Measurements from ENCODE around the gene KCNN1. TPM values are rescaled to one million over a fixed set of nuclear protein-coding genes. Genes with fewer than 3 reads are reported as not detected.

The KCNN1 gene
- total and polyA plus RNA-seq, 7 experiments from 2014 or later: 0.05 TPM; not detected in 6

DNA sequence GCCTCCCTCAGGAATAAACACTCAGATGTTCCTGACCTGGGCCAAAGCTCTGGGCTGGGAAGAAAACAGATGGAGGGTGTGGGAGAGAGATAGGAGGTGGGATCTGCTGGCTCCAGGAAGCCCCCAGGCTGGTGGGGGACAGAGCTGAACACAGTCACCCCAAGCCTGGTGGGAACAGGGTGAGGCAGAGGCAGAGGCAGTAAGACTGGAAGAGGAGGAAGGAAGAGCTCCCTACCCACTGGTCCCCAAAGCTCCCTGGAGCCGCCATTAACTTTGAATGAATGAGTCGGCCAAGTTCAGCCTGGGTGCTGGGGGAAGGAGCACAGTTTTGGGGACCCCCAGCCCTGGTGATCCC lies 801 bp upstream of the KCNN1 start:
- no peak overlapping the region for H3K4me3 ChIP-seq (ENCODE audit: low read length)
- H3K9me3 ChIP-seq (ENCODE audit: control insufficient read depth in 2 of 3, low read length in 3 of 3): no peaks in the 10 kb centered on the region
- no peaks in the 10 kb centered on the region for H3K36me3 Mint-ChIP-seq
- H3K4me1 Mint-ChIP-seq: peaks cover 0 to 11% (median 8%) of the 10 kb centered on the region in 7 donors
- no peak overlapping the region for H3K27ac ChIP-seq (ENCODE audit: low read depth, low read length)
- H3K9me3 Mint-ChIP-seq: peaks cover 0 to 2% (median 0%) of the 10 kb centered on the region in 11 donors
- peaks cover 32 to 50% (median 38%) of the 10 kb centered on the region in 5 donors for H3K27me3 Mint-ChIP-seq
- intact Hi-C loops (cut with micrococcal nuclease): no loop called here
- POLR2A ChIA-PET: no interaction called here
- peaks cover 0 to 5% of the 10 kb centered on the region in 2 donors for H3K4me1 ChIP-seq (ENCODE audit: control insufficient read depth in 2 of 2, insufficient read depth in 2 of 2, low read length in 2 of 2)
- H3K36me3 ChIP-seq (ENCODE audit: control insufficient read depth in 2 of 3, insufficient read depth in 3 of 3, low read length in 3 of 3): no peaks in the 10 kb centered on the region
- no peak for DNase-seq
- no peak overlapping the region for H3K27ac Mint-ChIP-seq
- peaks cover 0 to 13% of the 10 kb centered on the region in 2 donors for H3K27me3 ChIP-seq (ENCODE audit: control insufficient read depth in 2 of 2, insufficient read depth in 2 of 2, low read length in 2 of 2)
- peak overlapping the region in 3 of 10 donors; percentile 30 to 75 (median 47) for H3K4me3 Mint-ChIP-seq
- no peak for ATAC-seq
- CTCF ChIA-PET: interaction anchor here (0.6 kb wide), 1 partner anchor 260 kb away, joined by 3 read pairs; no protein-coding TSS in a partner anchor

DNA sequence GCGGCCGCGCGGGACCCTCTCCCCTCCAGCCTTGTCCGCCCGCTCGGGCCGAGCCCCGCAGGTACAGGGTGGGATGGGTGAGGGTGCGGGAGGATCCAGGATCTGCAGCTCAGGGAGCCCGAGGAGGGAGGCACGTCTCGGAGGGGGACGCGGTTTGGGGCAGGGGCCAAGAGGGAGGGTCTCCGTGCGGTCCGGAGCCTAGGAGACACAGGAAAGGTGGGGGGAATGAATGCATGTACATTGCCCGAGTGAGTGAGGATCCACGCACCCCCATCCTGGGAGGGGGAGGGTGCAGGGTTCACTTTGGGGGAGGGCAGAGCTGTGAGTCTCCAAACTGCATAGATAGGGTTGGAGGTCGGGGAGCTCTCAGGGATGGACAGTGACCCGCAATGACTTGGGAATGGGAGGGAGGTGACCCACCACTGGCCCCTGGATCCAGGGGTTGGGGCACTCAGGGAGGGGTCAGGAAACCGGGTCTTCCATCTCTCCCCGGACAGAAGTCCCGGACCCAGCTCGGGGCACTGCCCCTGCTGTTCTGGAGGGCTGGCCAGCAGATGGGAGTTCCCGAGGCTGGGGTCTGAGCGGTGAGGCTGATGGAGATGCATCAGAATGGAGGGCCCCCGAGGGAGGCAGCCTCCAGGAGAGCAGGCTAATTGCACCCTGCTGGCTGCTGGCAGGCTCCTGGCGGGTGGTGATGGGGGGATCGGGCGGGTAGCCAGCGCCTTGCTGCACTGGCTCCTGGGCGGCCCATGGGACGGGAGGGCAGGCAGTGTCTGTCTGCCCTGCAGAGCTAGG lies 547 bp downstream of the KCNN1 start:
- H3K4me1 ChIP-seq (ENCODE audit: control insufficient read depth in 2 of 2, insufficient read depth in 2 of 2, low read length in 2 of 2): peaks cover 0 to 5% of the 10 kb centered on the region in 2 donors
- CTCF ChIA-PET: no interaction called here
- peaks cover 0 to 13% of the 10 kb centered on the region in 2 donors for H3K27me3 ChIP-seq (ENCODE audit: control insufficient read depth in 2 of 2, insufficient read depth in 2 of 2, low read length in 2 of 2)
- ATAC-seq: no peak
- H3K27ac ChIP-seq (ENCODE audit: low read depth, low read length): no peak overlapping the region
- H3K4me1 Mint-ChIP-seq: peaks cover 0 to 11% (median 8%) of the 10 kb centered on the region in 7 donors
- H3K27ac Mint-ChIP-seq: peak overlapping the region in 1 of 9 donors; percentile 43
- peaks cover 32 to 48% (median 38%) of the 10 kb centered on the region in 5 donors for H3K27me3 Mint-ChIP-seq
- DNase-seq: no peak
- H3K4me3 Mint-ChIP-seq: peak overlapping the region in 8 of 10 donors; percentile 38 to 81 (median 65)
- intact Hi-C loops (cut with micrococcal nuclease): loop anchor here in 1 of 2 donors (2.0 kb wide), 1 partner anchor 21 kb away; no protein-coding TSS in a partner anchor
- no peaks in the 10 kb centered on the region for H3K36me3 ChIP-seq (ENCODE audit: control insufficient read depth in 2 of 3, insufficient read depth in 3 of 3, low read length in 3 of 3)
- peaks cover 0 to 2% (median 0%) of the 10 kb centered on the region in 11 donors for H3K9me3 Mint-ChIP-seq
- H3K9me3 ChIP-seq (ENCODE audit: control insufficient read depth in 2 of 3, low read length in 3 of 3): no peaks in the 10 kb centered on the region
- POLR2A ChIA-PET: no interaction called here
- H3K36me3 Mint-ChIP-seq: no peaks in the 10 kb centered on the region
- H3K4me3 ChIP-seq (ENCODE audit: low read length): no peak overlapping the region

DNA sequence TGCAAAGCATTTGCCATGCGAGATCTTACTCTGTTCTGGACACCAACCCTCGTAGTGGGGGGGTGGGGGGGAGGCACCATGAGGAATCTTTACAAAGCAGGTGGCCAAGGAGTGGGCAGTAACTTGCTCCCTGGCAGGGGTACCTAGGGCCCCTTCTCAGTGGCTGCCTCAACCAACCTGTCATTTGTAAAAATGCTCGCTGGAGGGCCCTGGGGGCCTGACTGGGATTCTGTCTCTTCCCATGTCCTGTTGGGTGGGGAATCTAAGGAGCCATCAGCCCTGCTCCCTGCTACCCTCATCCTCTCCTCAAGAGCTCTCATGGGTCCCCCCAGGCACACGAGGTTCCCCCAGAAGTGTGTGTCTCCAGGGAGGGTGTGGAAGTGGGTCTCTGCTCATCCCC lies 1.5 kb downstream of the KCNN1 start:
- peaks cover 0 to 5% of the 10 kb centered on the region in 2 donors for H3K4me1 ChIP-seq (ENCODE audit: control insufficient read depth in 2 of 2, insufficient read depth in 2 of 2, low read length in 2 of 2)
- no peaks in the 10 kb centered on the region for H3K9me3 ChIP-seq (ENCODE audit: control insufficient read depth in 2 of 3, low read length in 3 of 3)
- H3K4me1 Mint-ChIP-seq: peaks cover 0 to 11% (median 8%) of the 10 kb centered on the region in 7 donors
- no peaks in the 10 kb centered on the region for H3K36me3 ChIP-seq (ENCODE audit: control insufficient read depth in 2 of 3, insufficient read depth in 3 of 3, low read length in 3 of 3)
- no peak for ATAC-seq
- intact Hi-C loops (cut with micrococcal nuclease): loop anchor here in 1 of 2 donors (2.0 kb wide), 1 partner anchor 22 kb away; no protein-coding TSS in a partner anchor
- H3K27me3 ChIP-seq (ENCODE audit: control insufficient read depth in 2 of 2, insufficient read depth in 2 of 2, low read length in 2 of 2): peaks cover 0 to 13% of the 10 kb centered on the region in 2 donors
- no peak overlapping the region for H3K27ac Mint-ChIP-seq
- peak overlapping the region in 1 of 10 donors; percentile 39 for H3K4me3 Mint-ChIP-seq
- CTCF ChIA-PET: no interaction called here
- POLR2A ChIA-PET: interaction anchor here (0.5 kb wide), 1 partner anchor 29 kb away, joined by 3 read pairs; no protein-coding TSS in a partner anchor
- H3K4me3 ChIP-seq (ENCODE audit: low read length): no peak overlapping the region
- no peak for DNase-seq
- no peaks in the 10 kb centered on the region for H3K36me3 Mint-ChIP-seq
- peaks cover 0 to 2% (median 0%) of the 10 kb centered on the region in 11 donors for H3K9me3 Mint-ChIP-seq
- H3K27me3 Mint-ChIP-seq: peaks cover 32 to 48% (median 38%) of the 10 kb centered on the region in 5 donors
- no peak overlapping the region for H3K27ac ChIP-seq (ENCODE audit: low read depth, low read length)

DNA sequence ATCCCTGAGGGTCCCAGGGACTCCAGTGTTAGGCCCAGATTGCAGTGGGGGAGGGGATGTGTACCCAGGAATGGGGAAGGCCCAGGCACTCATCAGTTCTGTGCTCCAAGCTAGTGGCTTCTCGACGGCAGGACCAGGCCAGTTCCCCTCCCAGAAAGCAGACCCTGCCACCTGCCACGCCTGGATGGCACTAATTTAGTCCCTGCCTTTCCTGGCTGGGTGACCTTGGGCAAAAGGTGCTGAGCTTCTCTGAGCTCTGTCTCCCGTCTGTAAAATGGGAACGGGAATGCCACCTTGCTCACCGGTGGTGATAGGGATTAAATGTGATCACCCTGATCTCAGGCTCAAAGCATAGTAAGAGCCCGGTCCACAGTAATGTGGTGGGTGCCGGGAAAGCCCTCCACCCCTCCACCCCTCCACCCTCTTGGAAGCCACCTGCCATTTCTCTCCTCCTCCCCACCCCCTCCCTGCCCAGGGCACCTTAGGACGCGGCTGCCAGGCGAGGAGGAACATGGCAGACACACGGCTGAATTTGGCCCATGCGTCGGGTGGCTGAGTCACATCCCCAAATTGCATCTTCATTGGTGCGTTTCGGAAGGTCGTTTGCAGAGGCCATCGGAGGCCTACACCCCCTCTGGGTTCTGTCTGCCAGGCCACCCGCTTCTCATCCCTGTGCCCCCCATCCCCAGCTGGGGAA lies 2.3 kb downstream of the KCNN1 start:
- Mint-ChIP-seq H3K9me3 (peaks cover 0 to 2% (median 0%) of the 10 kb centered on the region in 11 donors), H3K4me3 (no peak overlapping the region), H3K4me1 (peaks cover 0 to 11% (median 8%) of the 10 kb centered on the region in 7 donors), H3K36me3 (no peaks in the 10 kb centered on the region), H3K27me3 (peaks cover 30 to 43% (median 32%) of the 10 kb centered on the region in 5 donors), H3K27ac (no peak overlapping the region)
- H3K27ac ChIP-seq (ENCODE audit: low read depth, low read length): no peak overlapping the region
- H3K4me1 ChIP-seq (ENCODE audit: control insufficient read depth in 2 of 2, insufficient read depth in 2 of 2, low read length in 2 of 2): peaks cover 0 to 5% of the 10 kb centered on the region in 2 donors
- ATAC-seq (no peak), DNase-seq (no peak)
- H3K36me3 ChIP-seq (ENCODE audit: control insufficient read depth in 2 of 3, insufficient read depth in 3 of 3, low read length in 3 of 3): no peaks in the 10 kb centered on the region
- no peaks in the 10 kb centered on the region for H3K9me3 ChIP-seq (ENCODE audit: control insufficient read depth in 2 of 3, low read length in 3 of 3)
- intact Hi-C loops (cut with micrococcal nuclease): loop anchor here in 1 of 2 donors (2.0 kb wide), 1 partner anchor 22 kb away; no protein-coding TSS in a partner anchor
- ChIA-PET CTCF (interaction anchor here (0.6 kb wide), 1 partner anchor 95 kb away, joined by 4 read pairs; no protein-coding TSS in a partner anchor), POLR2A (interaction anchor here (0.6 kb wide), 1 partner anchor 62 kb away, joined by 3 read pairs; no protein-coding TSS in a partner anchor)
- H3K27me3 ChIP-seq (ENCODE audit: control insufficient read depth in 2 of 2, insufficient read depth in 2 of 2, low read length in 2 of 2): peaks cover 0 to 13% of the 10 kb centered on the region in 2 donors
- no peak overlapping the region for H3K4me3 ChIP-seq (ENCODE audit: low read length)

DNA sequence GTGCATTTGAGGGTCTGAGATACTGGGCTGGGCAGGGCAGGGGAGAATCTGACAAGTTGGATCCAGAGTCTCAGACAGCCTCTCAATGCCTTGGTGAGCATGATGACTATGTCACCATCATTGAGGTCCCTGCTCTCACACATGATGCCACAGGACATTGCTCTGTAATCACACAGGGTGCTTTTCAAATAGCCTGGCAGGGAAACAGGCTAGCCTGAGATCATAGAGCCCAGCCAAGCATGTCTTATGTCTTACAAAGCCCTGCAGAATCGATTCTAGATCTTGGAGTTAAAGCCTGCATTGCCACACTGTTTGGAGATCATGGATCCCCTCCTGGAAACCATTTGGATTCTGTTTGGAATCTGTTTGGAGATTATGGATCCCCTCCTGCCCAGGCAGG lies 5.3 kb downstream of the KCNN1 start:
- Mint-ChIP-seq H3K9me3 (no peaks in the 10 kb centered on the region), H3K4me3 (no peak overlapping the region), H3K4me1 (peaks cover 0 to 4% (median 3%) of the 10 kb centered on the region in 7 donors), H3K36me3 (no peaks in the 10 kb centered on the region), H3K27ac (no peak overlapping the region), H3K27me3 (peaks cover 4 to 19% (median 5%) of the 10 kb centered on the region in 5 donors)
- Histone ChIP-seq H3K4me1 (ENCODE audit: control insufficient read depth in 2 of 2, insufficient read depth in 2 of 2, low read length in 2 of 2) (peaks cover 0 to 4% of the 10 kb centered on the region in 2 donors), H3K27me3 (ENCODE audit: control insufficient read depth in 2 of 2, insufficient read depth in 2 of 2, low read length in 2 of 2) (peaks cover 0 to 5% of the 10 kb centered on the region in 2 donors), H3K36me3 (ENCODE audit: control insufficient read depth in 2 of 3, insufficient read depth in 3 of 3, low read length in 3 of 3) (no peaks in the 10 kb centered on the region), H3K9me3 (ENCODE audit: control insufficient read depth in 2 of 3, low read length in 3 of 3) (no peaks in the 10 kb centered on the region), H3K27ac (ENCODE audit: low read depth, low read length) (no peak overlapping the region), H3K4me3 (ENCODE audit: low read length) (no peak overlapping the region)
- DNase-seq (no peak), ATAC-seq (no peak)
- ChIA-PET POLR2A (no interaction called here), CTCF (no interaction called here)
- intact Hi-C loops (cut with micrococcal nuclease): no loop called here

DNA sequence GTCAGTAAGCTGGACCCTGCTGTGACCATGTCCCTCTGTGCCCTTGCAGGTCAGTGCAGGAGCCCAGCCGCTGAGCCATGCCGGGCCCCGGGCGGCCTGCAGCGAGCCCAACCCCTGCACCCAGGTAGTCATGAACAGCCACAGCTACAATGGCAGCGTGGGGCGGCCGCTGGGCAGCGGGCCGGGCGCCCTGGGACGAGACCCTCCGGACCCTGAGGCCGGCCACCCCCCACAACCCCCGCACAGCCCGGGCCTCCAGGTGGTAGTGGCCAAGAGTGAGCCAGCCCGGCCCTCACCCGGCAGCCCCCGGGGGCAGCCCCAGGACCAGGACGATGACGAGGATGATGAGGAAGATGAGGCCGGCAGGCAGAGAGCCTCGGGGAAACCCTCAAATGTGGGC lies 6.9 kb downstream of the KCNN1 start:
- no peak overlapping the region for H3K4me3 Mint-ChIP-seq

More for the DNA sequence above, 6.9 kb downstream of the KCNN1 start:
- no peaks in the 10 kb centered on the region for H3K36me3 ChIP-seq (ENCODE audit: control insufficient read depth in 2 of 3, insufficient read depth in 3 of 3, low read length in 3 of 3)
- H3K36me3 Mint-ChIP-seq: no peaks in the 10 kb centered on the region
- no peaks in the 10 kb centered on the region for H3K9me3 Mint-ChIP-seq
- CTCF ChIA-PET: no interaction called here
- no peaks in the 10 kb centered on the region for H3K9me3 ChIP-seq (ENCODE audit: control insufficient read depth in 2 of 3, low read length in 3 of 3)
- H3K27me3 ChIP-seq (ENCODE audit: control insufficient read depth in 2 of 2, insufficient read depth in 2 of 2, low read length in 2 of 2): no peaks in the 10 kb centered on the region
- peaks cover 0 to 15% (median 0%) of the 10 kb centered on the region in 5 donors for H3K27me3 Mint-ChIP-seq
- H3K4me1 ChIP-seq (ENCODE audit: control insufficient read depth in 2 of 2, insufficient read depth in 2 of 2, low read length in 2 of 2): no peaks in the 10 kb centered on the region
- no peak for DNase-seq
- POLR2A ChIA-PET: no interaction called here
- peaks cover 0 to 2% (median 0%) of the 10 kb centered on the region in 7 donors for H3K4me1 Mint-ChIP-seq
- no peak overlapping the region for H3K27ac ChIP-seq (ENCODE audit: low read depth, low read length)
- intact Hi-C loops (cut with micrococcal nuclease): no loop called here
- ATAC-seq: no peak
- H3K27ac Mint-ChIP-seq: no peak overlapping the region
- H3K4me3 ChIP-seq (ENCODE audit: low read length): no peak overlapping the region
